ENCODE results near the gene SQSTM1. TPM values are rescaled to one million over a fixed set of nuclear protein-coding genes. Genes with fewer than 3 reads are reported as not detected.

SQSTM1 gene
- total RNA-seq, 1 donor from 2014 or later, result 46.9 TPM

DNA sequence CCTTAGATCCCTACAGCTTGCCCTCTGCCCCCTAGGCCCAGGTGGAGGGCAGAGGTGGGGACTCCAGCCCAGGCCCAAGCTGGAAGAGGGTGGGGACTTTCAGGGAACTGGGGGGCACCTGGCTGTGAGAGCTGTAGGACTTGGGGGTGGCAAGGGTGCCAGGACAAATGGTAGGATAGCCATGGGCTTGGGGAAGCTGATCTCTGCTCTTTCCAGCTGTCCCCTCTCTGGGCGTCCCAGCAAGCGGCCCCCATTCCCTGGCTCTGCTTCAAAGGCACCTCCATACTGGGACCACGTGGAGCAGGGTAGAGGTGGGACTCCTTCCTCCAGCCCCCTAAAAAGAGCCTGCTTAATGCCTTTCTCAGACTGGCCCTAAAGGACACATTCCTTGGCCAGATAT, 26.5 kb upstream of the SQSTM1 start:
- DNase-seq (ENCODE audit: low spot score in 2 of 2), result no peak
- no peak for FAIRE-seq

DNA sequence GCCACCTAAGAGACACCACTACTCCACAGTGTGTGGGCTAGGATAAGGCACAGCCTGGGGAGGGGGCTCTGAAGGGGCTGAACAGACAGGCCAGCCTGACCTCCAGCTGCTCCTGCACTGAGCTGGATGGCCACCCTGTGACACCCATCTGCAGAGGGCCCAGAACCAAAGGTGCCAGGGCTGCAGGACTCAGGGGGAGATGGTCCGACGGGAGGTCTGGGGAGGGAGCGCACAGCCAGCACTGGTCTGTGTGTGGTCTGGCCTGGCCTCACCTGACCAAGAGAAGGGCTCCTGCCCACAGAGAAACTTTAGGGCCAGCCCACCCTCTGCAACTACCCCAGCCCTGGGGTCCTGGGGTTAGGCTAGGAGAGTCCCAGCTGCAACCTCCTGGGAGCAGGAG, 26.1 kb upstream of the SQSTM1 start:
- no peak for DNase-seq (ENCODE audit: low spot score in 2 of 2)
- FAIRE-seq, result no peak

DNA sequence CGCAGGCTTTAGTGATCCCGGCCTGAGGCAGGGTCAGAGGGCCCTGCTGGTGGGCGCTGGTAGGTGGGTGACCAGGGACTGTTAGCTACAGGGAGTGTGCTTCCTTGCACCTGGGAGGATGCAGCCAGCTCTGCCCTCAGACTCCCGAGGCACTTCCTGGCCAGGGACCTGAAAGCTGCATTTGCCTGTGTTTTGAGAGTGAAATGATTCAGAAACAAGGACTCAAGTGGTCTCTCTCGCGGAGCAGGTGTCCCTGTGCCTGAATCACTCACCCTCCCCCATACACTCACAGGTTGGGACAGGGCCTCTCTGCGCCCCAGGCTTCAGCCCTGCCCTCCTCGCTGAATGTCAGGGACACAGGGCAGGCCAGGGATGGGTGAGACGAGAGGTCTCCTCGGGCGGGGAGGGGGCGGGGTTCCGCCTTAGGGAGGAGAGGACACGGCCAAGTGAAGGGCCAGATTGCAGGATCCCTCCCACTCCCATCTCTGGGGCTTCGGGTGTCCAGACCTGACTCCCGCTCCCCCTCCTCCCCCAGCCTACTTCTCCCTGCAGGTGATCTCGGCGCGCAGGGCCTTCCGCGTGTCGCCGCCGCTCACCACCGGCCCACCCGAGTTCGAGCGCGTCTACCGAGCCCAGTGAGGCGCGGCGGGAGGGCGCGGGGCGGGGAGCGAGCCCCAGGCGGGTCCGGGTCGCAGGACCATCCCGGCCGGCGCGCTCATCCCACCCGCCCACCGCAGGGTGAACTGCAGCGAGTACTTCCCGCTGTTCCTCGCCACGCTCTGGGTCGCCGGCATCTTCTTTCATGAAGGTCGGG, 25.4 kb upstream of the SQSTM1 start:
- DNase-seq (ENCODE audit: low spot score in 2 of 2), result no peak
- no peak for FAIRE-seq

DNA sequence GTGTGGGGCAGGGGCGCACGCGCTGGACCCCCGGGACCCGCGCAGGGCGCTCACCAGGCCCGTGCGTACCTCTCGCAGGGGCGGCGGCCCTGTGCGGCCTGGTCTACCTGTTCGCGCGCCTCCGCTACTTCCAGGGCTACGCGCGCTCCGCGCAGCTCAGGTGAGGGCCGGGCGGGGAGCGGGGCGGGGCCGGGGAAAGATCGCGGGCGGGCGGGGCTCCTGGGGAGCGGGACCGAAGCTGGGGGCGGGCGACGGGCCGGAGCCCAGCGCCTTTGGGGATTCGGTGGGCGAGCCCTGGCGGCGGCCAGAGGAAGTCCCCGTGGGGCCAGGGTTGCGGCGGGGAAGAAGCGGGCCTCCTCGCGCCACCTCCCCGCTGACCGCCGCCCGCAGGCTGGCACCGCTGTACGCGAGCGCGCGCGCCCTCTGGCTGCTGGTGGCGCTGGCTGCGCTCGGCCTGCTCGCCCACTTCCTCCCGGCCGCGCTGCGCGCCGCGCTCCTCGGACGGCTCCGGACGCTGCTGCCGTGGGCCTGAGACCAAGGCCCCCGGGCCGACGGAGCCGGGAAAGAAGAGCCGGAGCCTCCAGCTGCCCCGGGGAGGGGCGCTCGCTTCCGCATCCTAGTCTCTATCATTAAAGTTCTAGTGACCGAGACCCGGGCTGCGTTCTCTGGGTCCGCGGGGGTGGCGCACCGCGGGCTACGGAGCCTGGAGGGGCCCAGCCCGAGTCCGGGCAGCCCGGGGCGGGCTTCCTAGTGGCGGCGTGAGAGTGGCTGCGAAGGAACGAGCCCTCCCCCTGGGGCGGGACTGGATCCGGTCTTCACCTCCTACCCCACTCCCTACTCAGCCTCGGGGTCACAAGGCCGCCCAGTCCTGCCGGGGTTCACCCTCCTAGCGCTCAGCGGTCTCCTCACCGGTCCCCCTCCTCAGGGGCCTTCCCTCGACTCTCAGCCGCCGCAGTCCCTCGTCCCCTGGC, 24.6 kb upstream of the SQSTM1 start:
- FAIRE-seq, result no peak

DNA sequence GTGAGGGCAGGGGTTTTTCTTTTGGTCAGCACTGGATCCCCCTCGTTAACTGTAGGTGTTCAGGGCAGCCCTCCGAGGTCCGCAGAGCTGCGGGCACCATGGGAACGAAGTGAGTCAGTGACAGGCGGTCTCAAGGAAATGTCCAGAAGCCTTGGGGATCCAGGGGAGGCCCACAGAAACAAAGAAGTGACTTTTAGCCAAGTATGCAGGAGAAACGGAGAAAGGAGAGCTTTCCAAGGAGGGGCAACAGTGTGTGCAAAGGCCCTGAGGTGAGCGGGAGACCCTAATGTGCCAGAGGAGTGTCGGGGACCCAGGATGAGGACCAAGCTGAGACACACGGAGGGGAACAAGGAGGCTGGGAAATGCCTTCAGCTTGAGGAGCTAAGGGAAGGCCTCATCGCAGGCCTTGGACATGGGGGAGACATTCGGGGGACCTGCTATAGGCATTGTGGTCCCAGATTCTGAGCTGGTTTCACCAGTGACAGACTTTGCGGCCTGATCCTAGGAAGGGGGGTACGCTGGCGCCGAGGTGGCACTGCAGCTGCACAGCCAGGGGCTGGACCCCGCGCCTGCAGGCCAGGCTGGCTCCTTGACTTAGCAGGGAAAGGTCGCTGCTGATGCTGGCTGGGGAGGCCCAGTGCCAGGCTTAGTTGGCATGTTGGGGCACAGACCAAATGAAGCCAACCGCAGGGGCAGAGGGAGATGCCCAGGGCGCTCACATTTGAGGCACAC, 23.7 kb upstream of the SQSTM1 start:
- peak in 1 of 2 donors; percentile 35 for DNase-seq (ENCODE audit: low spot score in 2 of 2)
- no peak for FAIRE-seq

More for the DNA sequence above, 24.6 kb upstream of the SQSTM1 start:
- DNase-seq (ENCODE audit: low spot score in 2 of 2), result peak; percentile 86 to 88

DNA sequence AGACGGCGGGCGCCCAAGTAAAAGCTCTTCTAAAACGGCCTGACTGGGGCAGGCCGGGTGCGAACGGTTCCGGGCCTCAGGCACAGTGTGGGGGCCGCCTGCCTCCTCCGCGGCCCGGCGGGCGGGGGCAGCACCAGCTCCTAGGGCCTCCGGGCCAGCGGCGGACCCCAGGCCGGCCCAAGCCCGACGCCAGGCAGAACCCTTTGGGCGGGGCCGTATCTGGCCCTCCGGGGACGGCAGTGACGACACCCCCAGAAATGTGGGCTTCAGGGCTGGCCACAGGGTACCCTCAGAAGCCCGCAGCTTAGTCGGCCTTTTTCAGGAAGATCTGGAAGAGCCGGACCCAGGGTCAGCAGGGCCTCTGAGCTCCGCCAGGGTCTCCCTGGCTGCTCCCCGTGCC, 23.0 kb upstream of the SQSTM1 start:
- FAIRE-seq, result no peak
- no peak for DNase-seq (ENCODE audit: low spot score in 2 of 2)

DNA sequence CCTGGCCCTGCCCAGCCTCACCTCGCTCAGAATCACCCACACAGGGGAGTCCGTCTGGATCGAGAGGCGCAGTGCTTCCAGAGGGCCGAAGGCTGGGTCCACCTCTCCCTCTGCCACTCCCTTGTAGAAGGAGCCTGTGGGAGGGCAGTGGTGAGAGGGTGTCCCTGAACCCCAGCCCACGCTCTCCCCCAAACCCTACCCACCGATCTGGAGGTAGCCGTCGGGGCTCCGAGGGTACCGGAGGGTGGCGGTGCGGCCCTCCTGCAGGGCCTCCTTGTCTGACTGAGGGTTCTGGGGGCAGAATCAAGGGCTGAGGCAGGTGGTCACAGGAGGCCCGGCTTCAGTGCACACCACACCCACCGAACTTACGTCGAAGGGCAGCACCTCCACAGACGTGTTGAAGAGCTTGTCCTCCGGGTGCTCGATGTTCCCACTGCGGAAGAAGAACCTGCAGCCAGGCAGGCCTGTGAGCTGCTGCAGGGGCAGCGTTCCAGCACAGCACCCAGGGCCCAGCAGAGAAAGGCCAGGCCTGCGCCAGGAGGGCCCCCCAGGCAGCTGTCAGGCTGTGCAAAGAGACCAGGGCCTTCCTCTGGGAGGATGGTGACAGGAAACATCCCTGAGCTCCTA, 22.4 kb upstream of the SQSTM1 start:
- no peak for FAIRE-seq
- no peak for DNase-seq (ENCODE audit: low spot score in 2 of 2)

DNA sequence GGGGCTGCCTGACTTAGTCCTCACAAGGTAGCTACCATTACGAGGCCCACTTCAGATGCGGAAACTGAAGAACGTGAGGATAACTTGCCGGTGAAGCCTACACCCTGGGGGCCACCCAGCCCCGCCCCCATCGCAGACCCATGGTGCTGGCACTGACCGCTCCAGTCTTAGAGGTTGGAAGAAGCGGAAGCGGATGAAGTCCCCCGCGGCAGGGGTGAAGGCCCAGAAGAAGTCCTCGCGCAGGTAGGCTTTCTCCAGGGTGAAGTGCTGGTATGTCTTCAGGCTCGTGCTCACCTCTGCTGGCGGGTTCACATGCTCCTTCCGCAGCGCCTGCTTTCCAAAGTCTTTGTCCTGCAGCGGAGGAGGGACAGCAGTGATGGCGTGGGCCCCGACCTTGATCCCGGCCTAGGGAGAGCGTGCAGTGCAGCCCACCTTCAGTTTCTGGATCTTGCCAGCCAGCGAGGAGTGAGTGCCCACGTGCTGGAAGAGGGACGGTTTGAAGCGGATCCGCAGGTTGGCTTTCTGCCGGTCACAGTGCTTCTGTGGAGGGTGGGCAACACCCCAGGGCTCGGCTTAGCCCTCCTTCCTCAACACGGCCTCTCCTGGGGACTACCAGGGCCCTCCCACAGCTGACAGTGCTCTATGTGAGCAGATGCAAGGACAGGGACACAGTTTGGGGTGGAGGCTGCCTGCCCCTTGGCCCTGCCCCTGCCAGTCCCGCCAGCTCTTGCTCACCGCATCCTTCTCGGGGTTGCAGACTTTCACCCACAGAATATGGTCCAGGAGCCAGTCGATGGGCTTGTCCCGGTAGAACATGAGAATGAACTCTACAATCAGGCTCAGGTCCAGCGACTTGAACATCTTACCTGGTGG, 21.7 kb upstream of the SQSTM1 start:
- FAIRE-seq, result no peak

DNA sequence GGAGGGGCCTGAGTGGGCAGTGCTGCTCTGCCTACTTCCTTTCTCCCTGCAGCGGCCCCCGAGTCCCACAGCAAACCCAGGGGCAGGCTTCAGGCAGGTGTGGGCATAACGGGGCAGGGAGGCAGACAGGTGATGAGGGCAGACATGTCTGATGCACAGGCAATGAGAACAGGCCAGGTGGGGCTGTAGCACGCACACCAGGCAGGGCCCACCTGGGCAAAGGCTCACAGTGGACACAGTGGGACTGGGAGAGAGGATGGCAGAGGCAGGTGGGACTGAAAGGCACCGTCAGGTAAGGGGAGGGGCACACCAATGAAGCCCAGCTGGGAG, 21.1 kb upstream of the SQSTM1 start:
- no peak for DNase-seq (ENCODE audit: low spot score in 2 of 2)
- FAIRE-seq, result no peak

More for the DNA sequence above, 21.7 kb upstream of the SQSTM1 start:
- no peak for DNase-seq (ENCODE audit: low spot score in 2 of 2)

DNA sequence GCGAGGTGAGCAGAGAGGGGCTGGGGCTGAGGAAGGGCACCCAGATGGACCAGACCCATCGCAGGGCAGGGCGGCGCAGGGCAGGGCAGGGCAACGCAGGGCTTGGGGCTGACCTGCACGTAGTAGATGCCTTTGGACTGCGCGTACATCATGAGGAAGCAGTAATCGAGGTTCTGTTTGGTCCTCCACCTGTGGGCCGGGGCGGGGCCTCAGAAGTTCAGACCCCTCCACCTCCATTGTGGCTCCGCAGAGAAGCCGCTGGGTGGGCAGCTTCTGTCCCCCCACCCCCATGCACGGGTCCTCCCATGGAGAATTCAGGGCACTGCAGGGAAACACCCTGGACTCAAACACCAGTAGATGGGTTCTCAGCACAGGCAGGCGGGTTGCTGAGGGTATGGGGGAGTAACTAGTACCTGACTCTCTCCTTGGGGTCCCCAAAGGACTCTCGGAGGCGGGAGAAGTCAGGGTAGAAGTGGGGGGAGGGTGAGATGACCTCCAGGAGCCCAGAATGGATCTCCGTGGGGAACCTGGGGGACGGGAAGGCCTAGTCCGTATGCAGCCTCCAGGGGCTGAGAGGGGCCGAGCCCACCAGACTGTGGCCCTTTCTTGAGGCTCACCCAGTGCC, 20.5 kb upstream of the SQSTM1 start:
- FAIRE-seq (no peak), DNase-seq (ENCODE audit: low spot score in 2 of 2) (no peak)

DNA sequence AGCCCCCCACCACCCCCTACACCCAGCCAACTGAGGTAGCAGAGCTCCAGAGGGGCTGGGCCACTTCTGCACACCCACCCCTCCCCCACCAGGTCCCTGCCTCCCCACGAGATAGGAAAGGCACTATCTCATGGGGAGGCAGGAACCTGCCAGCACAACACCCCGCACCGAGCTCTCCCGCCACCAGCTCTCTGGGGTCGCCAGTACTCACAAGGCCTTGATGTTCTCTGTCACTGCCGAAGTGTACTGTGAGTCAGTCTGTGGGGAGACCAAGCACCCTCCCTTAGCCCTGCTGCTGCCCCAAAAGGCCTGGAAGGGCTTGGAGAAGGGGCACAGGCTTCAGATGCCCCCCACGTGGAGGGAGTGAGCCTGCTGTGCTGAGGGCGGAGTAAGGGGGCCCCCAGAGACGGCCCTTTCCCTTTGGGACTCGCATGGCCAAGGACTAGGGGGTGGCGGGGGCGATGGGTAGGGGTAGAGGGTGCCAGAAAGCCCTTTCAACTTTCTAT, 20.0 kb upstream of the SQSTM1 start:
- no peak for DNase-seq (ENCODE audit: low spot score in 2 of 2)
- FAIRE-seq, result no peak

DNA sequence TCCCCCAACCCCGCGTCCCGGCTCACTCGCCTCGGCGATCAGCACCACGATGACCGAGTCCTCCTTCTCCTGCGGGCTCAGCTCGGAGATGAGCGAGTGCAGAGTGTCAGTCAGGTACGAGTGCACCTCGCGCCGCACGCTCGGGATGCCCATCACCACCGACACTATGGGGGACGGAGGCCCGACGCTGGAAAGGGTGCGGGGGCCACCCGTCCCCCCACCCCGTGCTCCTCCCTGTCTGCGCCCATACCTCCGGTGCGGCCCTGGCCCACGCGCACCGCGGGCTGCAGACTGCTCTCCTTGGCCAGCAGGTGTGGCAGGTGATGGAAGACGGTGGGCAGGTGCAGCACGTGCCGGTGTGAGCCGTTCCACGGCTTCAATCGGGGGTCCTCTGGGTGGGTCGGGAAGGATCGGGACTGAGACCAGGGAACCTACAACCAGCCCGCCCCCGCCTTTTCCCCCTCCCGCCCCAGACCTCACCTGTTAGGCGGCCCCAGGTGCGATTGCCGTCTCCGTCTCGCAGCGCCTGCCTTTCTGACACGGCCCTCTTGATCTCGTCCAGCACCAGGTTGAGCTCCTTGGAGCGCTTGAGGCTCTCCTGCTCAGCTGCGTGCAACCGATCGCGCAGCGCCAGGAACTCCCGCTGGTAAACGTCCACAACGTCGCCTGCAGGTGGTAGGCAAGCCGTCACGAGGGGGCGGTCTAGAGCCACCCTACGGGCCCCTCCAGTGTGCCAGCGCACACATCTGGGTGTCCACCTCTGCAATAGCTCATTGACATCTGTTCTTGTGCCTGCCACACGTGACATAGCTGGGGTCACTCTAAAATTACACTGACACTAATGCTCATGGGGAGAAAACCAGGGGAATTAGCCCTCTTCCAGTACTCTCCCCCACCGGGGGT, 19.1 kb upstream of the SQSTM1 start:
- FAIRE-seq, result no peak

DNA sequence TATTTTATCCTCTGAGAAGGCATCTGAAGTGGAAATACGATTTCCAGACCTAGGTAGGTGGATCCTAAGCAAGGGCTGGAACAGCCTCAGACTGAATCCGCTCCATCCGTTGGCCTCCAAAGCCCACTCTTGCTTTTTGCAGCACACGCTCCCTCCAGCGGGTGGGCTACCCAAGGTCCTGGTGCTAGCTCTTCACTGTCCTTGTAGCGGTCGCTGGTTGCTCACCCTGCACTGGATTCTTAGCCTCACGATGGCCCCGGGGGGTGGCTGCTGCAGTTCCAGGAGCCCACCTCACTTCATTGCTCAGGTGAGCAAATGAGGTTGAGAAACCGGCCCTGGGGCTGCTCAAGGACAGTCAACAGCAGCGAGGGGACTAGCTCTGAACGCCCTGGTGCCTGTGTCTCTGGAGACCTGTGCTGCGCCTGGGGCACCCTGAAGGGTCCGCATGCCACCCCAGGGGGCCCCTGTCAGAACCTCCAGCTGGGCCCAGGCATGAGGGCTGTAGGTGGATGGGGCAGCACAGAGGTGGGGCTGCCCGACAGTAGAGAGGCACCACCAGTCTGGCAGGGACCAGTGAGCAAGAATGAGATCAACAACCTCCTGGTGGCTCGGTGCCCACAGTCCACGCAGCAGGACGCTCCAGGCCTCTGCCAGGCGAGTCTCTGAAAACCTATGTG, 18.4 kb upstream of the SQSTM1 start:
- FAIRE-seq (no peak), DNase-seq (ENCODE audit: low spot score in 2 of 2) (peak in 1 of 2 donors; percentile 35)

More for the DNA sequence above, 19.1 kb upstream of the SQSTM1 start:
- peak; percentile 67 to 77 for DNase-seq (ENCODE audit: low spot score in 2 of 2)

DNA sequence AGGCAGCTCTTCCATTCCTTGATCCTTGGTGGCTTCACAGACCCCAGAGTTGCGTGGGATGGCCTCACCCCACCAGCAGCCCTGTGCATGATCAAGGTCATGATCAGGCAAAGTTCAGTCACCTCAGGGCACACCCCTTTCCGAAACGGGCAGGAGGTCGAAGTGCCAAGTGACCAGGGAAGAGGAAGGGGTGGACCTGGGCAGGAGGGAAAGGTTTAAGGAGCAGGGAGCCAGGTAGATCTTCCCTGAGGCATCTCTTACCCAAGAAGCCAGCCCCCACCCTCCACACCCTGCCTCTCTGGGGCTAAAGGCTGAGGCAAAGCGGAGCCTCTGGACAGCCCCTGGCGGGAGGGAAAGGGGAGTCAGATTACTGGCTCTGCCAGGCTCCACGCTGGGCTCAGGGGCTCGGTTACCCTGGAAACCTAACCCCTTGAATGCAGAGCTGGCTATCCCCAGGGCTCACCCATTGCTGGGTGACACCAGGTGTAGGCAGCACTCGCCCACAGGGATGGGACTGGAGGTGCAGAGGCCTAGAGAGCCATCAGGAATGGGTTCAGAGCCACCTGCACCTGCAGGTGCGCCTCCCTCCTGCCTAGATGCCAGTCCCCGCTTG, 17.6 kb upstream of the SQSTM1 start:
- FAIRE-seq (no peak), DNase-seq (ENCODE audit: low spot score in 2 of 2) (no peak)

DNA sequence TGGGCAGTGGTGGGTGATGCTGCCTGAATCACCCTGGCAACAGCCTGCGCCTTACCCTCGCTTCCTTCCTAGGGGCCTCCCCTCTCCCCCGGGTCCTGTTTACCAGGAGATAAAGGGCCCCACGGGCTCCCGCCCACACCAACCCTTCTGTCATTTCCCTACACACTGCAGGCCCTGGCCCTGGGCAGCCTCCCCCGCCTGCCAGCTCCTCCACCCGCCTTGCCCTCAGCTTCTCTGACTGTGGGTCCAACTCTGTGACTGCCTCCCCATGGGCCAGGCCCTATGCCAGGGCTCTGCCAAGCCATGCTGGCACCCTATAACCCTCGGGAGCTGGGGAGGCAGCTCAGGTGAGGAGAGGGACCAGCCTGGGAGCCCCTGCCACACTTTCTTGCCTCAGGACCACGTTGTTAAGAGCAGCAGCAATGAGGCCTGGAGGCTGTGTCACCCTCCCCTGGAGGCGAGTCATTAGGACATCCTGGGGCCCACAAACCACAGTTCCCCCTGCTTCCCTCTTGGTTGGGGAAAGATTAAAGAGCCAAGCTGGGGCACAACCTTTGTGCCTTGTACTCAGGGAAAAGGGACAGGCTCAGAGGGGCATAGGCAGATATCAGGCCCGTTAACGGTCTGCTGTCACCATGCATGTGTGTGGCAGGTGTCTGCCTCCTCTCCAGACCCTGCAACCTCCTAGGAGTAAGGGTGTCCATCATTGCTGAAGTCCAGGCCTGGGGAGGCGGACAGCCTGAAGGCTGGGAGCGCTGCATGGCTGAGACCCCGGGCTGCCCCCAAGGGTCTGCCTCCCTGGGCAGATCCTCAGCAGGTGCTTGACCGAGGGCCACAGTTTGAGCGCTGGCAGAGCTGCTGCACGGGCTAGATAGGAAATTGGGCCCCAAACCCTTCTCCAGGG, 16.8 kb upstream of the SQSTM1 start:
- FAIRE-seq (no peak), DNase-seq (ENCODE audit: low spot score in 2 of 2) (no peak)

DNA sequence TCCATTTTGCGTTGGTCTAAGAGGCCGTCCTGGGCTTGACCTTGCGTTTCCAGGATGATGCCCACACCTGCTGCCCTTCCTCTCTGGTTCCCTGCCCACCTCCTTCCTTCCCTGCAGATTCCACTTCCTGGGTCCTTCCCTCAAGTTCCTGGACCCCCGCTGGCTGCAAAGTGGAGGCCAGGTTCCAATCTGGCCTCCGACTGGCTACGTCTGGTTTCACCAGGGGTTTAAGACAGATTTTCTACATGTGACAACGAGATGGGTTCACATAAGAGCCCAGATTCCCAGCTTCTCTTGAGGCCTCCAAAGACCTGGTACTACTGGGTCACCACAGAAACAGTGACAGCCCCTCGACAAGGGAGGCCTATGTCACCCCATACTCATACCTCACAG, 16.2 kb upstream of the SQSTM1 start:
- FAIRE-seq (no peak), DNase-seq (ENCODE audit: low spot score in 2 of 2) (no peak)
